GM21717 (cell line): ENCODE data around the gene IPPK.

Source experiments
- ATAC-seq: cut with Tn5 transposase; IDR thresholded peaks from one replicate; pipeline ENCODE4 v1.9.1; 2021; ENCODE audit warnings: mild to moderate bottlenecking, moderate library complexity; ENCODE audit not compliant: unreplicated experiment

The IPPK gene, protein sequence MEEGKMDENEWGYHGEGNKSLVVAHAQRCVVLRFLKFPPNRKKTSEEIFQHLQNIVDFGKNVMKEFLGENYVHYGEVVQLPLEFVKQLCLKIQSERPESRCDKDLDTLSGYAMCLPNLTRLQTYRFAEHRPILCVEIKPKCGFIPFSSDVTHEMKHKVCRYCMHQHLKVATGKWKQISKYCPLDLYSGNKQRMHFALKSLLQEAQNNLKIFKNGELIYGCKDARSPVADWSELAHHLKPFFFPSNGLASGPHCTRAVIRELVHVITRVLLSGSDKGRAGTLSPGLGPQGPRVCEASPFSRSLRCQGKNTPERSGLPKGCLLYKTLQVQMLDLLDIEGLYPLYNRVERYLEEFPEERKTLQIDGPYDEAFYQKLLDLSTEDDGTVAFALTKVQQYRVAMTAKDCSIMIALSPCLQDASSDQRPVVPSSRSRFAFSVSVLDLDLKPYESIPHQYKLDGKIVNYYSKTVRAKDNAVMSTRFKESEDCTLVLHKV

DNA sequence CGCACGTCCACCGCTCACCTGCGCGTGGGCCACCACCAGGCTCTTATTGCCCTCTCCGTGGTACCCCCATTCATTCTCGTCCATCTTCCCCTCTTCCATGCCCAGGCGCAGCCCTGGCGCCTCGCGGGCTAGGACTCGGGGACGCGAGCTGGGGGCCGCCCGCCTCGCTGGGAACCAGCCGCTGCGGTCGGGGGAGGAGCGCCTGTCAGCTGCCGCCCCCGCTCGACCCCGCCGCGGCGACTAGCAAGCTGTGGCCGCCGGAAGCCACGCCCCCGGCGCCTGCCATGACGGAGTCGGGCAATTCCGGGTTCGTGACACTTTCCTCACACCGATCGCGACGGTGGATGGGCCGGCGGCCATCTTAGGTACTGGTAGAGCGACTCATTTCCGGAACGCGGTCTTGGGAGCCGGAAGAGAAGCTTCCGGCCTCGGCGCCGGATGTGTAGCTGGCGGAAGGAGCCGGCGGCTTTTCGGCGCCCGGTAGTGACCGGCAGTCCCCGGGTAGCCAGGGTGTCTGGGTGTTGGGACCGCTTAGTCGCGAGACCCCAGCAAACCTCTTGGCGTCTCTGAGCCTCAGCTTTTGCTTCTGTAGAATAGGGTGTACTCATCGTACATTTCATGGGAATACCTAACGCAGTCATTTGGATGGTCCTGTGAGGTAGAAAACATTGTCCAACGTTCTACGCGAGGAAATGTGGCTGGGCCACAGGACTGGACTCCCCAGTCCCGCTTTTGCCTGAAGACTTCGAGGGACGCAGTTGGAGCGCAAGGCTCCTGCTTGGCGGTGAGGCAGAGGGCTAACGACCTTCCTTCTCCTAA, at the start of gene IPPK:
Gene IPPK (minus strand): TSS at position 242 of the 819 bp plus-strand sequence. CDS start 143 bp downstream, at position 99.
- ATAC-seq = peak; percentile 89

DNA sequence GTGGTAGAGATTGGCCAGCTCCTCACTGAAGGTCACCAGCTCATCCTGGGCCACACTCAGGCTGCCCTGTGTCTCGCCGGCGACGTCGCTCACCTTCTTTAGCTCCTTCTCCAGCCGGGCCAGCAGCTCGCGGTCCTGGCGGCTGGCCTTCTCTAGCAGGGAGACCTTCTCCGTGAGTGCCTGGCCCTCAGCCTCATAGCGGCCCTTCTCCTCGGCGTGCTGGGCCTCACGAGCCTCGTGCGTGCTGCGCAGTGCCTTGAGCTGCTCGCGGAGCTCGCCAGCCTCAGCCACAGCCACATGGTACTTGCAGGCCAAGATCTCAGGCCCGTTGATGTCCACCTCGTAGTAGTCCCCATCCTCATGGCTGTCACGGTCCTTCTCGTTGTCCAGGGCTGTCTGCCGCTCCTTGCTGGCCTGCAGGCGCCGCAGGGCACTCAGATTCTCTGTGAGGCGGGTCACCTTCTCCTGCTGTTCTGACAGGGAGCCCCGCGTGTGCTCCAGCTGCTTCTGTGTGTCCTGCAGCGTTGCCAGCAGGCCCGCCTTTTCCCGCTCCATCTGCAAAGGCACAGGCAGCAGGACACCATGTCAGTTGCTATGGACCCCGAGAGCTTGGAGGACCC, 49.2 kb upstream of the IPPK start:
- ATAC-seq = no peak

DNA sequence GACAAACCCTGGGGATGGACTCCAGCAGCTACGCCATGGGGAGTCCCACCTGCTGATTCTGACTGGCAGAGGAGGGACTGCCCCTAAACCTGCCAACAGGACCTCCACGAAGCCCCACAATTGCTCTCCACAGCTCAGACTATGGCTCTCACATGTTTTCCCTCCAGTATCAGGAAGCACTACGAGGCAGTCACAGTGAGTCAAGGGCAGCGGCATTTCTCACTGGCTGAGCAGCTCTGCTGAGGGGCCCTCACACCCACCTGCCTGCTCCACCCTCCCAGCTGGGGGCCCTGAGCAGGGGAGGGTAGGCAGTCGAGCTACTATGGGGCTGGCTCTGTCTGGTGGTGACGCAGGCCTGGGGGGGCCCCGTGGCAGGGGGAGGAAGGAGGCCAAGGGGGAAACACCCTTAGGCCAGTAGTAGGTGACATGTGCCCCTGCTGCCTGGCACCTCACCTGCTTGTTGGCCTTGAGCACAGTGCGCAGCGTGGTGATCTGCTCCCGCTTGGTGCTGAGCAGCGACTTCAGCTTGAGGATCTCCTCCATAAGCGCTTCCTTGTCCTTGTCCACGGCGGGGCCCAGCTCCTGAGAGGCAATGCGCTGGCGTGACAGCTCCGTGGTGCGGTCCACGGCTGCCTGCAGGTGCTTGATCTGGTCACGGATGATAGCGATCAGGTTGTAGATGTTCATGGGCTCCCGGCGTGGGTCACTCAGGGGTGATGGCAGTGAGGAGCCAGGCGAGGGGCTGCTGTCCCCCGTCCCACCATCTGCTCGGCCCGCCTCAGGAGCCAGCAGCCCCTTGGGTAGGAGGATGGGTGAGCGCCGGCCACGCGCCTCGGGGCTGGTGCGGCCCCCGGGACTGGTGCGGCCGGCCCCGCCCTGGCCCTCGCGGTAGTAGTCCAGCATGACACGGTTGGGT, 48.4 kb upstream of the IPPK start:
- ATAC-seq = no peak

DNA sequence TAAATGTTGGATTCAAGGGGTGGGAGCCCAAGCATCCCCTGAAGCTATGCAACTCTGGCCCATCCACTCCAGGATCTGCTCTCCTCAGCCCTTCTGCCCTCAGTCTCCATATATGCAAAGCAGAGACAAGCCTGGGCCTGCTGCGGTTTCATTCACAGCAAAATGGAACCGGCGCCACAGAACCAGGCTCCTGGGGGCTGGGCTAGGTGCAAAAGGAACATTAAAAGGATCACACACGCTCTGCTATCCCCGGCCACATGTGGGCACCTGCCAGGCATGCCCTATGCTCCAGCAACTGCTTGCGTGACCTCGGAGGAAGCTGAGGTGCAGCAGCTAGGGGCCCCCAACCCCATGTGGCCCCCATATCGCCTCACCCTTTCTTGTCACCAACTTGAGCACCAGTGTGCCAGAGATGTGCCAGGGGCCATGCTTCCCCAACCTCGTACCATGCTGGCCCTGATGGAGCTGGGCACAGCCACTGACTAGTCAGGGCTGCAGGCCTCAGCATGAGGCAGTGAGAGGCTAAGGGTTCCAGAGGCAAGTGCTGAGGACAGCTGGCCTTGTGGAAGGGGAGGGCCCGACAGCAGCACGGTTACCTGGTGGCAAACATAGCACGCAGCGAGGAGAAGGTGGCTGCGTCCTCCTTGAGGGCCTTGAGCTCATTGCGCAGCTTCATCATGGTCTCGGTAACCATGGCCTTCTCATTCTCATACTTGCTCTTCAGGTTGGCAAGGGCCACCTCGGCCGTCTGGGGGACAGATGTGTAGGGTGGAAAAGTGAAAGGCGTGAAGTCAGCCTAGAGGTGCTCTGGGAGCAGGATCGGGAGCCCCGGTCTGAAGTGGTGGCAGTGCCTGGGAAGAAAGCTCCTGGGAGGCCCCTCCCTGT, 47.5 kb upstream of the IPPK start:
- ATAC-seq = peak; percentile 67

DNA sequence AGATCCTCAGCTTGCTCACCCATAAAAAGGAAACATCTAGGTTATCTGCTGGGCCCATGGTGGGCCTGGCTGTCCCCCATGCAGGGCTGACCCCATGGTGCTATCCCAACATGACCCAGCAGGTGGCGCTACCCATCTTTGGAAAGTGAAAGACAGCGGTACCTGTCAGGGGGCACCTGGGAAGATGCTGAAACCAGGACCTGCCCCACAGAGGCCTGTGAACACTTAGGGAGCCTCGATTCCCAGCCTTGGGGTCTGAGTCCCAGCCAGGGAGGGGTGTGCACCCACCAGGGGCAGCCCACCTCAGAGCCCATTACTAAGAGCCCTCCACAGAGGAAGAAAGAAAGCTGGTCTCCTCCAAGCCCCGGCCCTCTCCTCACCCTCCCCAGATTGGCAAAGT, 46.6 kb upstream of the IPPK start:
- ATAC-seq = no peak

DNA sequence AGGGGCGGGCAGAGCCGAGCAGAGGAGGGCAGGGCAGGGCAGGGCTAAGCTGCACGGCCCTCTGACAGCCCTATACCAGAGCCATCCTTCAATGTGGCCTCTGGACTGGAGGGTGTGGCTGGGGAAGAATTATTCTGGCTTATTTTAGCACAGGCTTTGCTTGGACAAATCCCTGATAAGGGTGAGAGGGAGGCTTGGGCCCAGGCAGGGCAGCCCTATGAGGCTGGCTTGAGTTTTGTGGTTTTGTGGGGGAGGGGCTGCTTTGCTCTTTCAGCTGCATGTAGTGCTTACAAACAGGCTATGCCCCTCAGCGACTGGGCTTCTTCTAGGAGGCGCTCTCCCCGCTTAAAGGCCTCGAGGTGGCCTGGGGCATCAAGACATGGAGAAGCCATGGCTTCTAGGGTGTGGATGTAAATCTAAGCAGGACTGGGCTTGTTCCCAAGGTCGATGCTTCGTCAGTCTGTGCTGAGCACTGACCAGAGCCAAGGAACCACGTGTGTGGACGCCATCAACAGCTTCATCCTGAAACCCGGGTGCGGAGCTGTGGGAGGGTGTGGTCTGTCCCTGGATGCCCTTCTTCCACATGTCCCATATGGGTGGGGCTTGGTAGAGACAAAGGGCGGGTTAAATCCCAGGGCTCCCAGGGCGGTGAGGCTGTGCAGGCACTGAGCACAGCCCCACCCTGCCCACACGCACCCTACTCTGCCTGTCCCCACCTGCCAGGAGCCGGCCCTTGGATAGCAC, 45.7 kb upstream of the IPPK start:
- ATAC-seq = no peak

DNA sequence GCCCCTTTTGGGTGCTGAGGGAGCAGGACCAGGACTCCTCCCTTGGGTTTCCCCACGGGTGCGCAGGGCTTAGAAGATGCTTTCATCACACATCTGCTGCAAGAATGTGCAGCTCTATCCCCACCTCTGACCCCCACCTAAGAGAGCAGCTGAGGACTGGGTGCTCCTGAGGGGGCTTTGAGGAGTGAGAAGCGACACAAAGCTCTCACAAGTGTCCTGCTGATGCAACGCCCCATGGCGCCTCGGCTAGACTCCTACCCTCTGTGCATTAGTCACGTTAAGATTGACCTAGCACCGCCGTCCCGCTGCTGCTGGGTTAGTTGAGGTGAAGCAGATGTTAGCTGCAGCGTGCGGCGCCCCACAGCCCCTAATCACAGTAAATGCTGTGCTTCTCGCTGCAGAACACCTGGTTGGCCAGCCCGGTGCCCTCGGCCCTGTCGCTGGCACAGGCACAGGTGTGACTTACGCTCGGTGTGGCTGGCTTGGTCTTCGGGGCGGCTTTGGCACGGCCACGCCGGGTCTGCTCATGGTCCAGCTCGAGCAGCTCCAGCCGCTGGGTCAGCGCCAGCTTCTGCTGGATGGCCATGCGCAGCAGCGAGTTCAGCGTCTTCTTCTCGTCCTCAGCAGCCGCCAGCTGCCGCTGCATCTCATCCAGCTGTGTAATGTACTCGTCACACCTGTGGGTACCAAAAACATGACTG, 45.0 kb upstream of the IPPK start:
- ATAC-seq = no peak

DNA sequence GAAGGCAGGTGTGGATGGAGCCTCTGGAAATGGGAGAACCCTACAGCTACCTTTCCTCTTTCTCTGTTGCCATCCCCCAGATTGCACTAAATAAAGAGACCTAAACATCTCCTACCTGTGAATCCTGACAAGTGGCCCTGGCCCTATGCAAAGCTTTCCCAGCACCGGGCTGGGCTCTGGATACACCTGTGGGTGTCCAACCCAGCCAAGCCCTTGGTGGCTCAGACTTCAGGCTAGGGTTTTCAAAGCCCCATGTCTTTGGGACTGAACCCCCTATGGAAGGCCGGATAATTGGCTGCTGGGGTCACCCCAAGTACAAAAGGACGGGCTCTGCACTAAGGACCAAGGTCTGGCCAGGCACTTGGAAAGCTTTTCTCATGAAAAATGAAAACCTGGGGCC, 44.1 kb upstream of the IPPK start:
- no peak for ATAC-seq

DNA sequence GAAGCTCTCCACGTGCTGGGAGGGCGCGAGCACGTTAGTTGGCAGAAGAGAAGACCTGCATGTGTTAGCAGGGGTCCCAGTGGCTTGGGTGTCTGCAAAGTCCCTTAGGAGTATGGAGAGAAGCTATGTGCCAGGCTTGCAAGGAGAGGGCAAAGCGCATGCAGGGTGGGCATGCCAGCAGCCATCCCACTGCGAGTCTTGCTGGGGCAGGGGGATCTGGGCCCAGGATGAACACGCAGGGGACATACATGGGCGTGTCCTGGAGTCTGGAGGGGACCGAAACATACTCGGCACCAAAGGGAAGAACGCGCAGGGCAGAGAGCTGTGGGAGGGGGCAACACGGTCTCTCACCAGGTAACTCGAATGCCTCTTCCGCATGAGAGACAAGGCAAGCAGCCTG, 43.6 kb upstream of the IPPK start:
- no peak for ATAC-seq

DNA sequence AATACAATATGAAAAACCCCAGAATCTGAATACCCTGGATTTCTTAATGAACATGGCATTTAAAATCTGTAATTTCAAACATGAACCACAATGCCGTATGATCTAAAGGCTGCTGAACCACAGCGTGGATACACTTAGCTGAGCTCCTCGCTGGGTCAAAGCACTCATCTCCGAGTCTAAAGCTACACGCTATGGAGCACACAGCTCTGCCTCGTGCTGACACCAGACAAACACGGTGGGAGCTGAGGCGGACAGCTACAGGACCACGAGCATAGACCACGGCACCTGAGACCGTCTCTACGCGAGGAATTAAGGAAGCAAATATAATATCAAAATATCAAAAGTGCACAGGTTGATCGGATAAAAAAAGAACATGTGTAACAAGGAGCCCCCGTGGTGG, 42.8 kb upstream of the IPPK start:
- ATAC-seq = no peak

DNA sequence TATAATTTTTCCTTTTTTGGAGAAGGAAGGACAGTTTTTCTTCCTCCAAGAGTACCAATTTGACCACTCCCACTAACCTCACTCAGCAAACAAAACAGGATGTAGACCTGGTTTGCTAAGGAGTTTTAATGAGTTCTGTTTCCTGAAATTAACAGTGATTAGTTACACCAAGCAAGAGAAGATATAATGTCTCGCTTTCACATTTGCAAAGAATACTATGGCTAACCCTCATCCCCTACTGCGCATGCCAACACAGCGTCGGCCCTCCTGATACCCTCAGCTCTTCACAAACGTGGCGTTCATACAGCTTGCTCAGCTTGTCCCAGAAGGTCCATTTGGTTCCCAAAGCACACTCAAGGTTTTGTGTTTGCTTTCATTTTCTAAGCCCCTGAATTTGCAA, 41.9 kb upstream of the IPPK start:
- no peak for ATAC-seq

DNA sequence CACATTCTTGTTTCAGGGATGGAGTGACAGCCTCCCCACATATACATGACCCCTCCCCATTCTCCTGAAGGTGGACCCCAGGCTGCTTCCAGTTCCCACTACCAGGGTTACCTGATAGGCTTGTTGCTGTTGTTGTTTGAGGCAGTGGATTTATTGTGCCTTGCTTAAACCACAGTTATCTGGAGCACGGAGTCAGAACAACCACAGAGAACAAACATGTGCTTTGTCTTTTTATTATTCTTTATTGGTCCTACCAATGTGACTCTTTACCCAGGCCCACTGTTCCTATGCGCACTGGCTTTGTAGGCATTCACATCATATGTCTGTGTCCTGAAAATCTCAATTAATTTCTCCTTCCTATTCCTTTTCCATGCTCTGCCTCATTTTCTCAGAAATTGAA, 41.2 kb upstream of the IPPK start:
- no peak for ATAC-seq

DNA sequence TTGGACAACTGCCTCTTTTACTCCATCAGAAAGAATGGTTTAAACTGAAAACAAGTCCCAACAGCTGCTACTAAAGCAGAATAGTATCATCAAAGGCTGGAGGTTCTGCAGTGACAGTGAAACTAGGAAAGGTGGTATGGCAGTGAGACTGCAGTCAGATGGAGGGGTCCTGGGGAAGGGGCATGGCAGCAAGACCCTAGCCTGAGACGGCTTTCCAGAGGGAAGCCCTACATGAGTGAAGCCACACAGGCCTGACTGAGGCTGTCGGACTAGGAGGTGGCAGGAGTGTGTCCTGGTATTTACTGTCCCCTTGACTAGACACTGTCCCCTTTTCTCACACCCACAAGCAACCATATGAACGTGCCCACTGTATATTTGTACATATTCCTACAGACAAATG, 40.4 kb upstream of the IPPK start:
- no peak for ATAC-seq

DNA sequence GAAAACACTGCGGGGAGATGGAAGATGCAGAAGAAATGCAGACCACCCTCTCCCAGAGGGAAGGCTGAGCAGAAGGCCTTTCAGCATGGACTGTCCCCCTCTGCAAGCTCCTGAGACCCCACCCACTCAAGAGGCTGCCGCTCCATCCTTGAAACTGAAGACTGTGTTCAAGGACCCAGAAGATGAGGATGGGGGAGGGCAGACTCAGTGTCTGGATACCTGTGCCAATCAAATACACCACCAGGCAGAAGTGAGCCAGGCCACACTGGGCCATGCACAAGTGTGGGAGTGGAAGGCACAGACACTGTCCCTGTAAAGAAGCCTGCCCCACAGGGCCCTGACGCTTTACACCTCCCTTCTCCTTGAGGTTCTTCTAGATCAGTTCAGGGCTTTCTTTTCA, 40.0 kb upstream of the IPPK start:
- no peak for ATAC-seq

DNA sequence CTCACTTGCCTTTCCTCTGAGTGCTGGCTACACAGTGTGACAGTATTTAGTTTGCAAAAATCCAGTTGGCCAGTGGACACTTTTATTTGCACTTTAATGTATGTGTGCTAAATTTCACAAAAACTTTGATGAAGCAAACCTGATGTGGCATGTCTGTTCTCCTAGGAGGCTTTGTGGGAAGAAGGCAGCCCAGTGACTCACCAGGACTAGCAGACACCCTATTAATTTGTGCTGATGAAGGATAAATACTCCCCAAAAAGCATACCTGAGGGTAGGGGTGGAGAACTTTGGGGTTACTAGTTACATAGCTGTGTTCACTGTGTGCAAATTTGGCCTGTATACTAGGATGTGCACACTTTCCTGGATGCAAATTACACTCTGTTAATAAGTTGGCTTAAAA, 39.3 kb upstream of the IPPK start:
- no peak for ATAC-seq

DNA sequence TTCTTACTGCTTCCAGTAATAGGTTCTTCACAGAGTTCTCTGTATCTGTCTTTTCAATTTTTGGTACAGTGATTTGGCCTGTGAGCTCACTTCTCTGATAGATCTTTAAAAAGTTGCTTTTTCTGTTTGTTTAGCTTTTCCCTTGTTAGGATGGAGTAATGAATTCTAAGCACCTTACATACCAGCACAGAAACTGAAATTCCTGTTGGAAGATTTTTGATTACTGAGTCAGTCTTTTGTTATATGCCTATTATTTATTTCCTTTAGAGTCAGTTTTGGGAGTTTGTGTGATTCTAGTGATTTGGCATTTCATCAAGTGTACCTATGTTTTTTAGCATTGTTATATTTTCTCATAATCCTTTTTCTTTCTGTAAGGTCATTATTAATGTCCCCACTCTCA, 37.6 kb upstream of the IPPK start:
- ATAC-seq = no peak

DNA sequence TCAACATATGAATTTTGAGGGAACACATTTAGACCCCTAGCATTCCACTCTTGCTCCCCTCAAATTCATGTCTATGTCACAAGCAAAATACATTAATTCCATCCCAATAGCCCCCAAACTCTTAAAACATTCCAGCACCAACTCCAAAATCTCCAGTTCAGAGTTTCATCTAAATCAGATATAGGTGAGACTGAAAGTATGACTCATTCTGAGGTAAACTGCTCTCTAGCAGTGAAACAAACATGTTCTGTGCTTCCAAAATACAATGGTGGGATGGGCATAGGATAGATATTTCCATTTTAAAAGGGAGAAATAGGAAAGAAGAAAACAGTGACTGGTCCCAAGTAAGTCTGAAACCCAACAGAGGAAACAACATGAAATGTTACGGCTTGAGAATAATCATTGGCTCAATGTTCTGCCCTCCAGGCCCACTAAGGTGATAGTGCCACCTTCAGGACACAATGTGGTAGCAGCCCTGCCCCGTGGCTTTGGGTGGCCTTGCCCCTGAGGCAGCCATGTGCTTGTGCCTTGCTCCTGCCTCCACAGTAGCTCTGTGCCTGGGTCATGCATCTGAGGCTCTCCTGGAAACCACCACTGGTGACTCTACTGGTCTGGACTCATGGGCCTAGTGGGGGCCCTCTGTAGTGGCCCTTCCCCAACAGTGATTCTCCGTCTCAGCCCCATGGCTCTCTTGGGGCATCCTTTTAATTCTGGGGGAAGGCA, 36.4 kb upstream of the IPPK start:
- no peak for ATAC-seq

DNA sequence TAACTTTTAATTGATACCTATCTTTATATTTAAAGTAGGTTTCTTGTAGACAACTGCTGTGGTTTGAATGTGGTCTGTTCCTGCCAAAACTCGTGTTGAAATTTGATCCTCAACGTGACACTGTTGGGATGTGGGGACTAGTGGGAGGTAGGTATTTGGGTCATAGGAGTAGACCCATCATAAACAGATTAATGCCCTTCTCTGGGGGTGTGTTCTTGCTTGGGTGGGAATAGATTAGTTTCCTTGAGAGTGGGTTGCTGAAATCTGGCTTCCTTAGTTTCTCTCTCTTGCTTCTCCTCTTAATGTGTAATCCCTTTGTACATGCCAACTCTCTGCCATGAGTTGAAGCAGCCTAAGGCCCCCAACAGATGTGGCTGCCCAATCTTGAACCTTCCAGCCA, 34.6 kb upstream of the IPPK start:
- no peak for ATAC-seq
